Esophagus muscularis mucosa (tissue), 4 donors: ENCODE measurements around the gene MCUB. TPM values are rescaled to one million over a fixed set of nuclear protein-coding genes. Genes with fewer than 3 reads are reported as not detected.

Experiments used
- DNase-seq: peaks from one replicate; pipeline ENCODE4 v3.0.0-alpha.2; 2017; ENCODE audit errors: extremely low spot score
- H3K27ac ChIP-seq, 4 donors: fragments of 200-600 bp; sonication (generic); replicated peaks in 1 of 4; 1 replicate in 3 of 4; 2 replicates in 1 of 4; pipeline ENCODE4 v1.5.1; 2016 to 2019; ENCODE audit warnings: mild to moderate bottlenecking in 1 of 4
- H3K27me3 ChIP-seq, 4 donors: fragments of 200-600 bp; sonication (generic); one replicate each; pipeline versions ENCODE4 v1.5.1 to v1.6.0; 2016 to 2019
- H3K36me3 ChIP-seq, 4 donors: fragments of 200-600 bp; sonication (generic); one replicate each; pipeline ENCODE4 v1.5.1; 2016 to 2019
- H3K4me1 ChIP-seq, 4 donors: fragments of 200-600 bp; sonication (generic); one replicate each; pipeline ENCODE4 v1.5.1; 2016 to 2019
- H3K4me3 ChIP-seq, 4 donors: fragments of 200-600 bp; sonication (generic); 1 replicate in 2 of 4; 2 replicates in 2 of 4; pipeline ENCODE4 v1.5.1; 2016 to 2019; ENCODE audit warnings: mild to moderate bottlenecking in 4 of 4, moderate library complexity in 1 of 4
- H3K9me3 ChIP-seq, 4 donors: fragments of 200-600 bp; sonication (generic); 1 replicate in 3 of 4; 2 replicates in 1 of 4; pipeline ENCODE4 v1.5.1; 2016 to 2019
- EP300 ChIP-seq: sonication (generic); formaldehyde crosslinking; IDR thresholded peaks from one replicate; pipeline ENCODE4 v1.6.1; 2017; ENCODE audit warnings: antibody characterized with exemption
- POLR2A ChIP-seq: fragments of 450-650 bp; IDR thresholded peaks from one replicate; pipeline ENCODE4 v1.6.1; 2017; ENCODE audit warnings: antibody characterized with exemption, moderate library complexity, mild to moderate bottlenecking, low read depth
- POLR2AphosphoS5 ChIP-seq, 2 donors: sonication (generic); formaldehyde crosslinking; IDR thresholded peaks; one replicate each; pipeline ENCODE4 v1.6.1; 2017; ENCODE audit warnings: antibody characterized with exemption in 2 of 2
- WGBS: methylation state at CpG from one replicate; pipeline ENCODE4 v1.1.5; 2018; 5-methylcytosine and 5-hydroxymethylcytosine counted together
- intact Hi-C: fragments of 100-400 bp; cut with DNase I; formaldehyde crosslinking; loops from one replicate; pipeline ENCODE4 v1.15.1; 2023
- small RNA-seq, 3 donors: library from RNA; depleted of rRNA; stranded (forward); fragments of <200 nt; gene quantifications; one replicate each; pipeline ENCODE3, GENCODE V24; 2016
- total RNA-seq, 4 donors: library from RNA; depleted of rRNA; stranded (reverse); fragments of >200 nt; gene quantifications; one replicate each; pipeline versions ENCODE4 v1.1.0 to v1.2.1, GENCODE V29; 2016
- TF ChIP-seq, protein P1 (sequence below), 3 experiments: fragments of 200-600 bp in 2 of 3; fragments of 450-650 bp in 1 of 3; sonication (generic) in 2 of 3; IDR thresholded peaks; one replicate each; pipeline ENCODE4 v1.5.1; 2017 to 2019; ENCODE audit warnings: antibody characterized with exemption in 3 of 3, mild to moderate bottlenecking in 2 of 3, moderate library complexity in 1 of 3

MCUB gene
- total RNA-seq, 4 donors from 2014 or later = 7.9 to 25.6 (median 15.1) TPM

DNA sequence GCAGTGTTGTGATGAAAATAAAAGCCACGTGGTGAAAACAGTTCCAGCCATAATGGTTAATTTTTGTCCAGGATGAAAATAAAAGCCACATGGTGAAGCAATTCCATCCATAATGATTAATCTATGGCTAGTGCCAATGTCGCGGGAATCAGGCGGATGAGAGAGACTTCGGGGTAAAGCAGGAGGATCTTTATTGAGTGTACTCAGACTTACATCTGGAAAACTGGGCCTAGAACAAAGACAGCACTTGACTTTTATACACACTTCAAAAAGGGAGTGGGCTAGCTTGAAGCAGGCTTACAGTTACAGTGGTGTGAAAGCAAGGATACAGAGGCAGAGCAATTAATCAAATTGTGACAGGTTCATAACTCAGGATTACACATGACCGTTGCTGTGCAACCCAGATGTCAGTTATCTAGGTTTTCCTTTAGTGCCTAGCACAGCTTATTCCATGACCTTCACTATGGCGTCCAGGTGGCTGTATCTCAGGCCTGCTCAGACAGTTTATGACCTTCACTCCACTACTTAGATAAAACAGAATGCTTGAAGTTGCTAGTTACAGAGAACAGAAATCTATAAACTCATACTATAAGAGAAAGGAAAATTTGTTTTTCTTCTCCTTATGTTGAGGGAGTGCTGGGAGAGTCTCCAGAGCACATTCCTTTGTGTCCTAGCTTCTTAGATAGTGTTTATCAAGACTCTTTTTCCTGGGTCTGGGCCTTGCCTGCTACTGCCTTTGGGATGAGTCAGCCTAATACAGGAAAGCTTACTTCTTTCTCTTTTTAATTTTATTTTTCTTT, 175.7 kb downstream of the MCUB start:
- WGBS = 81% methylated on average over 7 of the region's 7 CpGs
- Histone ChIP-seq H3K9me3 (no peaks in the 10 kb centered on the region), H3K27ac (no peak overlapping the region), H3K4me3 (no peak overlapping the region), H3K27me3 (no peaks in the 10 kb centered on the region), H3K4me1 (no peaks in the 10 kb centered on the region), H3K36me3 (no peaks in the 10 kb centered on the region)
- no peak for TF ChIP-seq POLR2AphosphoS5 (IDR thresholded peaks at IDR 0.05)
- TF ChIP-seq POLR2A = no peak
- TF ChIP-seq EP300 = no peak
- TF ChIP-seq, protein P1, sequence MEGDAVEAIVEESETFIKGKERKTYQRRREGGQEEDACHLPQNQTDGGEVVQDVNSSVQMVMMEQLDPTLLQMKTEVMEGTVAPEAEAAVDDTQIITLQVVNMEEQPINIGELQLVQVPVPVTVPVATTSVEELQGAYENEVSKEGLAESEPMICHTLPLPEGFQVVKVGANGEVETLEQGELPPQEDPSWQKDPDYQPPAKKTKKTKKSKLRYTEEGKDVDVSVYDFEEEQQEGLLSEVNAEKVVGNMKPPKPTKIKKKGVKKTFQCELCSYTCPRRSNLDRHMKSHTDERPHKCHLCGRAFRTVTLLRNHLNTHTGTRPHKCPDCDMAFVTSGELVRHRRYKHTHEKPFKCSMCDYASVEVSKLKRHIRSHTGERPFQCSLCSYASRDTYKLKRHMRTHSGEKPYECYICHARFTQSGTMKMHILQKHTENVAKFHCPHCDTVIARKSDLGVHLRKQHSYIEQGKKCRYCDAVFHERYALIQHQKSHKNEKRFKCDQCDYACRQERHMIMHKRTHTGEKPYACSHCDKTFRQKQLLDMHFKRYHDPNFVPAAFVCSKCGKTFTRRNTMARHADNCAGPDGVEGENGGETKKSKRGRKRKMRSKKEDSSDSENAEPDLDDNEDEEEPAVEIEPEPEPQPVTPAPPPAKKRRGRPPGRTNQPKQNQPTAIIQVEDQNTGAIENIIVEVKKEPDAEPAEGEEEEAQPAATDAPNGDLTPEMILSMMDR (IDR thresholded peaks at IDR 0.05) = no peak
- DNase-seq = no peak
- intact Hi-C loops = no loop called here

Small RNAs within 50 kb of the gene (small RNA-seq; reads per million reads assigned to genes)
- gene HIGD1AP14 = 0 to 0.37 (median 0.33) reads per million in 3 donors

Other genes with a start within 250 kb of the MCUB start
- gene SEC24B, start 126.4 kb upstream of the MCUB start, total RNA-seq = 10 to 100 TPM; 34.5 to 46.5 (median 37.0) TPM
- gene CASP6, start 143.2 kb downstream of the MCUB start, total RNA-seq = 10 to 100 TPM; 16.3 to 26.8 (median 19.2) TPM
- 10 to 100 TPM; 18.8 to 24.5 (median 23.4) TPM for gene PLA2G12A, start 169.8 kb downstream of the MCUB start, total RNA-seq
- 10 to 100 TPM in 1 of 4 donors, 1 to 10 TPM in 3; 8.7 to 10.6 (median 9.9) TPM for gene CFI, start 241.8 kb downstream of the MCUB start, total RNA-seq